Vagina (tissue), 2 donors: ENCODE results near the gene OPN1SW. TPM values are rescaled to one million over a fixed set of nuclear protein-coding genes. Genes with fewer than 3 reads are reported as not detected.

Experiments
- DNase-seq, 2 donors: peaks; one replicate each; pipeline ENCODE4 v3.0.0-alpha.2; 2017; ENCODE audit errors: extremely low spot score in 2 of 2
- H3K27ac ChIP-seq: fragments of 200-600 bp; sonication (generic); one replicate; pipeline ENCODE4 v1.5.1; 2019
- H3K27me3 ChIP-seq: fragments of 200-600 bp; sonication (generic); one replicate; pipeline ENCODE4 v1.5.1; 2019
- H3K36me3 ChIP-seq, 2 donors: fragments of 200-600 bp; sonication (generic); one replicate each; pipeline ENCODE4 v1.5.1; 2017 to 2019
- H3K4me1 ChIP-seq: fragments of 200-600 bp; sonication (generic); one replicate; pipeline ENCODE4 v1.5.1; 2019
- H3K4me3 ChIP-seq, 2 donors: fragments of 200-600 bp; sonication (generic); 1 replicate in 1 of 2; 2 replicates in 1 of 2; pipeline ENCODE4 v1.5.1; 2016 to 2019
- H3K9me3 ChIP-seq: fragments of 200-600 bp; sonication (generic); one replicate; pipeline ENCODE4 v1.5.1; 2019
- CTCF ChIP-seq, 3 experiments: fragments of 450-650 bp in 2 of 3; fragments of 200-600 bp in 1 of 3; sonication (generic) in 1 of 3; IDR thresholded peaks; one replicate each; pipeline ENCODE4 v1.5.1; 2017 to 2019; ENCODE audit warnings: antibody characterized with exemption in 3 of 3, mild to moderate bottlenecking in 2 of 3, moderate library complexity in 2 of 3
- POLR2A ChIP-seq, 2 donors: fragments of 450-650 bp; IDR thresholded peaks; one replicate each; pipeline ENCODE4 v1.6.1; 2017; ENCODE audit warnings: antibody characterized with exemption in 2 of 2, mild to moderate bottlenecking in 2 of 2, moderate library complexity in 2 of 2
- POLR2AphosphoS5 ChIP-seq, 2 donors: sonication (generic); formaldehyde crosslinking; IDR thresholded peaks; one replicate each; pipeline ENCODE4 v1.9.0; 2017; ENCODE audit warnings: antibody characterized with exemption in 2 of 2, mild to moderate bottlenecking in 2 of 2, low read depth in 1 of 2; ENCODE audit not compliant: insufficient read depth in 1 of 2
- intact Hi-C: fragments of 100-400 bp; cut with DNase I; formaldehyde crosslinking; loops from one replicate; pipeline ENCODE4 v1.15.1; 2023
- small RNA-seq: library from RNA; depleted of rRNA; stranded (forward); fragments of <200 nt; gene quantifications from one replicate; pipeline ENCODE3, GENCODE V24; 2016
- total RNA-seq: library from RNA; depleted of rRNA; stranded (reverse); fragments of >200 nt; gene quantifications from one replicate; pipeline ENCODE4 v1.2.3, GENCODE V29; 2016

The OPN1SW gene
- total RNA-seq, 1 donor from 2014 or later = not detected

- H3K4me3 ChIP-seq = no peak overlapping the region
- H3K27me3 ChIP-seq = no peaks in the 10 kb centered on the region
- intact Hi-C loops = no loop called here
- no peak overlapping the region for H3K27ac ChIP-seq
- TF ChIP-seq POLR2A (IDR thresholded peaks at IDR 0.05) (no peak), POLR2AphosphoS5 (IDR thresholded peaks at IDR 0.05; ENCODE audit: insufficient read depth in 1 of 2, low read depth in 1 of 2) (no peak)
- H3K4me1 ChIP-seq = no peaks in the 10 kb centered on the region
- H3K9me3 ChIP-seq = no peaks in the 10 kb centered on the region
- no peak for DNase-seq
- H3K36me3 ChIP-seq = no peaks in the 10 kb centered on the region
These were observed 48.9 kb downstream of the OPN1SW start for GRCh38 chr7:128726737-128727072.

GRCh38 chr7:128726059-128726736 is 49.4 kb downstream of the OPN1SW start:
- H3K4me1 ChIP-seq = no peaks in the 10 kb centered on the region
- no peak overlapping the region for H3K4me3 ChIP-seq
- no peaks in the 10 kb centered on the region for H3K36me3 ChIP-seq
- H3K27me3 ChIP-seq = no peaks in the 10 kb centered on the region
- intact Hi-C loops = no loop called here
- TF ChIP-seq CTCF (IDR thresholded peaks at IDR 0.05) (no peak), POLR2AphosphoS5 (IDR thresholded peaks at IDR 0.05; ENCODE audit: insufficient read depth in 1 of 2, low read depth in 1 of 2) (no peak), POLR2A (IDR thresholded peaks at IDR 0.05) (no peak)
- no peaks in the 10 kb centered on the region for H3K9me3 ChIP-seq
- H3K27ac ChIP-seq = no peak overlapping the region
- DNase-seq = no peak

GRCh38 chr7:128725531-128725930 is 50.1 kb downstream of the OPN1SW start:
- no peak for DNase-seq
- Histone ChIP-seq H3K4me3 (no peak overlapping the region), H3K27ac (no peak overlapping the region), H3K27me3 (no peaks in the 10 kb centered on the region), H3K4me1 (no peaks in the 10 kb centered on the region), H3K9me3 (no peaks in the 10 kb centered on the region), H3K36me3 (no peaks in the 10 kb centered on the region)
- intact Hi-C loops = no loop called here
- TF ChIP-seq POLR2AphosphoS5 (IDR thresholded peaks at IDR 0.05; ENCODE audit: insufficient read depth in 1 of 2, low read depth in 1 of 2) = no peak
- no peak for TF ChIP-seq CTCF (IDR thresholded peaks at IDR 0.05)
- TF ChIP-seq POLR2A (IDR thresholded peaks at IDR 0.05) = no peak

- Histone ChIP-seq H3K27me3 (no peaks in the 10 kb centered on the region), H3K4me3 (no peak overlapping the region), H3K27ac (no peak overlapping the region), H3K4me1 (no peaks in the 10 kb centered on the region), H3K9me3 (no peaks in the 10 kb centered on the region), H3K36me3 (no peaks in the 10 kb centered on the region)
- TF ChIP-seq CTCF (IDR thresholded peaks at IDR 0.05) (no peak), POLR2A (IDR thresholded peaks at IDR 0.05) (no peak), POLR2AphosphoS5 (IDR thresholded peaks at IDR 0.05; ENCODE audit: insufficient read depth in 1 of 2, low read depth in 1 of 2) (no peak)
- intact Hi-C loops = no loop called here
- DNase-seq = no peak
These were observed 50.9 kb downstream of the OPN1SW start for GRCh38 chr7:128724743-128725142.

Small RNAs within 50 kb of the gene (small RNA-seq; reads per million reads assigned to genes)
- gene RN7SL81P = not detected

Other genes with a start within 250 kb of the OPN1SW start
- 1.5 TPM for gene GARIN1A, start 103.5 kb downstream of the OPN1SW start, total RNA-seq
- gene CALU, start 36.4 kb downstream of the OPN1SW start, total RNA-seq = 65.3 TPM
- 17.9 TPM for gene CCDC136, start 16.2 kb upstream of the OPN1SW start, total RNA-seq
- gene FLNC, start 54.6 kb upstream of the OPN1SW start, total RNA-seq = 31.9 TPM
- 119 TPM for gene ATP6V1F, start 87.1 kb upstream of the OPN1SW start, total RNA-seq
- gene KCP, start 134.9 kb upstream of the OPN1SW start, total RNA-seq = 1.2 TPM
- 15.0 TPM for gene IRF5, start 162.1 kb upstream of the OPN1SW start, total RNA-seq